Uterus (tissue), 4 donors: Measurements from ENCODE around the gene MYH7. TPM values are rescaled to one million over a fixed set of nuclear protein-coding genes. Genes with fewer than 3 reads are reported as not detected.

Experiments
- DNase-seq, 2 donors: peaks; one replicate each; pipeline ENCODE4 v3.0.0-alpha.2; 2019 to 2020
- H3K27ac ChIP-seq, 2 donors: fragments of 200-600 bp; sonication (generic); 1 replicate in 1 of 2; 2 replicates in 1 of 2; pipeline ENCODE4 v1.5.1; 2016 to 2018
- H3K27me3 ChIP-seq, 2 donors: fragments of 200-600 bp; sonication (generic); one replicate each; pipeline ENCODE4 v1.5.1; 2018 to 2019; ENCODE audit warnings: control low read depth in 1 of 2
- H3K36me3 ChIP-seq, 2 donors: fragments of 200-600 bp; sonication (generic); one replicate each; pipeline ENCODE4 v1.5.1; 2019; ENCODE audit warnings: control low read depth in 1 of 2
- H3K4me1 ChIP-seq, 2 donors: fragments of 200-600 bp; sonication (generic); one replicate each; pipeline ENCODE4 v1.5.1; 2018 to 2019; ENCODE audit warnings: control low read depth in 1 of 2
- H3K4me3 ChIP-seq, 2 donors: fragments of 200-600 bp; sonication (generic); 1 replicate in 1 of 2; 2 replicates in 1 of 2; pipeline ENCODE4 v1.5.1; 2018 to 2019; ENCODE audit warnings: mild to moderate bottlenecking in 1 of 2
- H3K9me3 ChIP-seq, 2 donors: fragments of 200-600 bp; sonication (generic); one replicate each; pipeline ENCODE4 v1.5.1; 2019; ENCODE audit warnings: control low read depth in 1 of 2
- POLR2A ChIP-seq, 2 donors: fragments of 450-650 bp; IDR thresholded peaks; one replicate each; pipeline ENCODE4 v1.6.1; 2016; ENCODE audit warnings: antibody characterized with exemption in 2 of 2, mild to moderate bottlenecking in 1 of 2, moderate library complexity in 1 of 2
- intact Hi-C: fragments of 100-400 bp; cut with DNase I; formaldehyde crosslinking; loops from one replicate; pipeline ENCODE4 v1.15.1; 2023; ENCODE audit warnings: low total_unique reads
- total RNA-seq, 4 donors: library from RNA; depleted of rRNA in 3 of 4; stranded (reverse); fragments of >200 nt in 3 of 4; gene quantifications; one replicate each; pipeline versions ENCODE4 v1.1.0 to v1.2.4, GENCODE V29; 2014 to 2023
- TF ChIP-seq, protein P1 (sequence below), 4 experiments: fragments of 200-600 bp in 2 of 4; fragments of 450-650 bp in 2 of 4; sonication (generic) in 2 of 4; IDR thresholded peaks; one replicate each; pipeline ENCODE4 v1.5.1; 2016 to 2019; ENCODE audit warnings: antibody characterized with exemption in 4 of 4, mild to moderate bottlenecking in 2 of 4, moderate library complexity in 1 of 4
- donor health status: DM: yes; HTN: yes; CAD: no.

The MYH7 gene
- total RNA-seq, 4 donors from 2014 or later: 1.6 TPM; not detected in 3

DNA sequence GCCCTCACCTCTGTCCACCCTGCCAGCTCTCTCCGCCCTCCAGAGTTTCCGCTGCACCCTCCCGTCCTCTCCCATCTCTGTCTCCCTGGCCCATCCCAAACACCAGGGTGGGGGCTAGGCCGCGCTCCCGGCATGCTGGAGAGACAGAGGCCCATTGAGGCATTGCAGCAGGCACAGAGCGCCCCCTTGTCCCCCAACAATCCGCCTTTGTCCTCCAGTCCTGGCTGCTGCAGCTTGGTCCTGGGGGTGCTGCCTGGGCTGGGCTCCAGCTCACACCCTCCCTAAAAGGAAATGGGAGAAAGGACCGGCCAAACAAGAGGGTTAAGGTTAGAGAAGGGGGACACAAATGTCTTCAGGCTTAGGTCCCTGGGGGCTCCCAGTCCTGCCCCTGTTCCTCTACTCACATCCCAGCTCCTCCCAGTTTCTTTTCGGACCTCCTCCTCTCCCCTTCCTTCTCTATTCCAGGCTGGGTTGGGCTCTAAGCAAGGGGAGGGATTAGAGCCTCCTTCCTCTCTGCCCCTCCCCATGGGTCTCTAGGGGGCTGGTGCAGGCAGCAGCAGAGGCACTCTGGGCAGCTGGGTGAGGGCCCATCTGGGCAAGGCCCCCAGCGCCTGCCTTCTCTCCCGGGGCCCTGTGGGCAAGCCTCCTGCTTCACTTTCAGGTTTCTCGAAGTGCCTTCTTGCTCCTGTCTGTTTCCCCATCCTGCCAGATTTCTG lies 58.8 kb downstream of the MYH7 start, which contains the start of gene CMTM5:
Gene CMTM5, plus strand, starts transcription at position 565 of the 716 bp plus-strand sequence. CDS start 206 bp downstream, outside the sequence.
- no peaks in the 10 kb centered on the region for H3K9me3 ChIP-seq
- H3K36me3 ChIP-seq: no peaks in the 10 kb centered on the region
- peak within 1 kb of the TSS in 1 of 2 donors; percentile 3 for H3K4me3 ChIP-seq
- no peaks in the 10 kb centered on the region for H3K4me1 ChIP-seq
- intact Hi-C loops: loop anchor here (5.0 kb wide), 1 partner anchor 49 kb away; no protein-coding TSS in a partner anchor
- peak within 1 kb of the TSS; percentile 10 to 24 for H3K27ac ChIP-seq
- TF ChIP-seq, protein P1, sequence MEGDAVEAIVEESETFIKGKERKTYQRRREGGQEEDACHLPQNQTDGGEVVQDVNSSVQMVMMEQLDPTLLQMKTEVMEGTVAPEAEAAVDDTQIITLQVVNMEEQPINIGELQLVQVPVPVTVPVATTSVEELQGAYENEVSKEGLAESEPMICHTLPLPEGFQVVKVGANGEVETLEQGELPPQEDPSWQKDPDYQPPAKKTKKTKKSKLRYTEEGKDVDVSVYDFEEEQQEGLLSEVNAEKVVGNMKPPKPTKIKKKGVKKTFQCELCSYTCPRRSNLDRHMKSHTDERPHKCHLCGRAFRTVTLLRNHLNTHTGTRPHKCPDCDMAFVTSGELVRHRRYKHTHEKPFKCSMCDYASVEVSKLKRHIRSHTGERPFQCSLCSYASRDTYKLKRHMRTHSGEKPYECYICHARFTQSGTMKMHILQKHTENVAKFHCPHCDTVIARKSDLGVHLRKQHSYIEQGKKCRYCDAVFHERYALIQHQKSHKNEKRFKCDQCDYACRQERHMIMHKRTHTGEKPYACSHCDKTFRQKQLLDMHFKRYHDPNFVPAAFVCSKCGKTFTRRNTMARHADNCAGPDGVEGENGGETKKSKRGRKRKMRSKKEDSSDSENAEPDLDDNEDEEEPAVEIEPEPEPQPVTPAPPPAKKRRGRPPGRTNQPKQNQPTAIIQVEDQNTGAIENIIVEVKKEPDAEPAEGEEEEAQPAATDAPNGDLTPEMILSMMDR (IDR thresholded peaks at IDR 0.05): no peak
- no peak for TF ChIP-seq POLR2A (IDR thresholded peaks at IDR 0.05)
- no peaks in the 10 kb centered on the region for H3K27me3 ChIP-seq
- no peak for DNase-seq

DNA sequence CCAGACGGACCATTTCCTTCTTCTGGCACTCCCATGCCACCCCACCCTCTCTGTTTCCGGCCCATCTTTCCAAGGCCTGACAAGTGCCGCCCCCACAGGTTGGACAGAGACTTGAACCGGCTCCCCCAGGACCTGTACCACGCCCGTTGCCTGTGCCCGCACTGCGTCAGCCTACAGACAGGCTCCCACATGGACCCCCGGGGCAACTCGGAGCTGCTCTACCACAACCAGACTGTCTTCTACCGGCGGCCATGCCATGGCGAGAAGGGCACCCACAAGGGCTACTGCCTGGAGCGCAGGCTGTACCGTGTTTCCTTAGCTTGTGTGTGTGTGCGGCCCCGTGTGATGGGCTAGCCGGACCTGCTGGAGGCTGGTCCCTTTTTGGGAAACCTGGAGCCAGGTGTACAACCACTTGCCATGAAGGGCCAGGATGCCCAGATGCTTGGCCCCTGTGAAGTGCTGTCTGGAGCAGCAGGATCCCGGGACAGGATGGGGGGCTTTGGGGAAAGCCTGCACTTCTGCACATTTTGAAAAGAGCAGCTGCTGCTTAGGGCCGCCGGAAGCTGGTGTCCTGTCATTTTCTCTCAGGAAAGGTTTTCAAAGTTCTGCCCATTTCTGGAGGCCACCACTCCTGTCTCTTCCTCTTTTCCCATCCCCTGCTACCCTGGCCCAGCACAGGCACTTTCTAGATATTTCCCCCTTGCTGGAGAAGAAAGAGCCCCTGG lies 59.8 kb downstream of the MYH7 start:
- Histone ChIP-seq H3K27ac (no peak overlapping the region), H3K9me3 (no peaks in the 10 kb centered on the region), H3K4me1 (no peaks in the 10 kb centered on the region), H3K36me3 (no peaks in the 10 kb centered on the region), H3K27me3 (no peaks in the 10 kb centered on the region), H3K4me3 (no peak overlapping the region)
- no peak for DNase-seq
- TF ChIP-seq, protein P1 (IDR thresholded peaks at IDR 0.05): no peak
- no peak for TF ChIP-seq POLR2A (IDR thresholded peaks at IDR 0.05)
- intact Hi-C loops: loop anchor here (5.0 kb wide), 1 partner anchor 48 kb away; no protein-coding TSS in a partner anchor

DNA sequence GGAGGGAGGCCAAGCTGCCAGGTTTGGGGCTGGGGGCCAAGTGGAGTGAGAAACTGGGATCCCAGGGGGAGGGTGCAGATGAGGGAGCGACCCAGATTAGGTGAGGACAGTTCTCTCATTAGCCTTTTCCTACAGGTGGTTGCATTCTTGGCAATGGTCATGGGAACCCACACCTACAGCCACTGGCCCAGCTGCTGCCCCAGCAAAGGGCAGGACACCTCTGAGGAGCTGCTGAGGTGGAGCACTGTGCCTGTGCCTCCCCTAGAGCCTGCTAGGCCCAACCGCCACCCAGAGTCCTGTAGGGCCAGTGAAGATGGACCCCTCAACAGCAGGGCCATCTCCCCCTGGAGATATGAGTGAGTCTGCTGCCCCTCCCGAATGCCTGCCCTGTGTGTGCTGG lies 62.4 kb downstream of the MYH7 start:
- Histone ChIP-seq H3K36me3 (no peaks in the 10 kb centered on the region), H3K27ac (no peak overlapping the region), H3K9me3 (no peaks in the 10 kb centered on the region), H3K27me3 (no peaks in the 10 kb centered on the region), H3K4me1 (no peaks in the 10 kb centered on the region), H3K4me3 (no peak overlapping the region)
- intact Hi-C loops: no loop called here
- no peak for DNase-seq
- TF ChIP-seq POLR2A (IDR thresholded peaks at IDR 0.05): no peak
- TF ChIP-seq, protein P1 (IDR thresholded peaks at IDR 0.05): no peak

DNA sequence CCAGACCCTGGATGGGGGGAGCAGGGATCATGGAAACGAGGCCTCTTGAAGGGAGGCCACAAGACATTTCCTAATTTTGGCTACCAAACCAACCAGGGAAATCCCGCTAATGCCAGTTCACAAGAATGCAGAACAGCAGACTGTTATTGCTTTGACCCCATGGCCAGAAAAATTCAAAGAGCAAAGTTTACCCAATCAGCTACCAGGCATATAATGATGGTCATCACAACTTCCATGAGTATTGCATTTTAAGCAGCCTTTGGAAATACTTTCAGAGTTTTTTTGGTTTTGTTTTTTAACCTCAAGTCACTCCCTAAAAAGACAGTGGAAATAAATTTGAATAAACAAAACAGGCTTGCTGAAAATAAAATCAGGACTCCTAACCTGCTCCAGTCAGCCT lies 63.0 kb downstream of the MYH7 start, which contains the start of gene IL25:
Gene IL25, plus strand, starts transcription at position 301 of the 400 bp plus-strand sequence.
- DNase-seq: no peak
- intact Hi-C loops: no loop called here
- H3K36me3 ChIP-seq: no peaks in the 10 kb centered on the region
- TF ChIP-seq POLR2A (IDR thresholded peaks at IDR 0.05): no peak
- TF ChIP-seq, protein P1 (IDR thresholded peaks at IDR 0.05): no peak
- H3K27ac ChIP-seq: no peak within 1 kb of the TSS
- H3K4me3 ChIP-seq: no peak within 1 kb of the TSS
- no peaks in the 10 kb centered on the region for H3K27me3 ChIP-seq
- no peaks in the 10 kb centered on the region for H3K9me3 ChIP-seq
- H3K4me1 ChIP-seq: no peaks in the 10 kb centered on the region

DNA sequence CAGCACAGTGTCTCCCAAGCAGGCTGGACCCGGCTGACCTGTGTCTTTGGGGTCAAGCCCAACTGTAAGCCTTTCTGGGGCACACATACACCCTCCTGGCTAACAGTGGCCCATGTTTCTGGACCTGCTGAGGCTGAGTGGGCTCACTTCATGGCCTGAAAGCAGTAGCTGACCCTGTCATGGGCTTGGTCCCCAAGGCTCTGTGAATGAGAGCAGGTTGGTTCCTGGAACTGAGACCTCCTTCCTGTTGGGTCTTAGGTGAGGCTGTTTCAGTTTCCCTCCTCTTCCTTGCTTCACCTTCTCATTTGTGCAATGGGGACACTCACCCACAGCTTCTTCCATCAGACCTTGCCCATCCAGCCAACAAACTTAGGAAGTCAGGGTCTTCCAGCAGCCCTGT lies 63.6 kb downstream of the MYH7 start:
- Histone ChIP-seq H3K27me3 (no peaks in the 10 kb centered on the region), H3K27ac (no peak overlapping the region), H3K4me3 (no peak overlapping the region), H3K9me3 (no peaks in the 10 kb centered on the region), H3K36me3 (no peaks in the 10 kb centered on the region), H3K4me1 (no peaks in the 10 kb centered on the region)
- DNase-seq: no peak
- intact Hi-C loops: no loop called here
- TF ChIP-seq, protein P1 (IDR thresholded peaks at IDR 0.05): no peak
- TF ChIP-seq POLR2A (IDR thresholded peaks at IDR 0.05): no peak
